GM19438 (cell line): ENCODE data around the gene TSEN54.

ENCODE experiments used
- ATAC-seq: cut with Tn5 transposase; IDR thresholded peaks from one replicate; pipeline ENCODE4 v1.9.1; 2021; ENCODE audit warnings: low read depth; ENCODE audit not compliant: unreplicated experiment

Gene TSEN54

GRCh38 chr17:75487351-75488070, 28.8 kb upstream of the TSEN54 start:
- no peak for ATAC-seq

GRCh38 chr17:75488693-75489510, 27.4 kb upstream of the TSEN54 start:
- ATAC-seq, result no peak

- no peak for ATAC-seq
Measured at GRCh38 chr17:75489511-75489955, 26.8 kb upstream of the TSEN54 start.

- ATAC-seq, result no peak
Measured at GRCh38 chr17:75490173-75490743, 26.1 kb upstream of the TSEN54 start.

GRCh38 chr17:75490953-75491649, 25.2 kb upstream of the TSEN54 start:
- ATAC-seq, result no peak

GRCh38 chr17:75491680-75492079, 24.6 kb upstream of the TSEN54 start:
- no peak for ATAC-seq

GRCh38 chr17:75492555-75493168, 23.7 kb upstream of the TSEN54 start:
- no peak for ATAC-seq

GRCh38 chr17:75493476-75494129, 22.7 kb upstream of the TSEN54 start:
- no peak for ATAC-seq

- ATAC-seq, result no peak
Measured at GRCh38 chr17:75494326-75494877, 21.9 kb upstream of the TSEN54 start.

- ATAC-seq, result no peak
Measured at GRCh38 chr17:75496005-75496404, 20.3 kb upstream of the TSEN54 start.

GRCh38 chr17:75498039-75498725, 18.1 kb upstream of the TSEN54 start:
- no peak for ATAC-seq

GRCh38 chr17:75498726-75499213, 17.6 kb upstream of the TSEN54 start:
- ATAC-seq, result no peak

GRCh38 chr17:75499313-75500022, 16.9 kb upstream of the TSEN54 start:
- no peak for ATAC-seq

- no peak for ATAC-seq
Measured at GRCh38 chr17:75500419-75501216, 15.7 kb upstream of the TSEN54 start.

- no peak for ATAC-seq
Measured at GRCh38 chr17:75501378-75502071, 14.8 kb upstream of the TSEN54 start.

GRCh38 chr17:75502072-75502720, 14.1 kb upstream of the TSEN54 start:
- ATAC-seq, result no peak
